SJSA1 (cell line): ENCODE data around the gene RERE. TPM values are rescaled to one million over a fixed set of nuclear protein-coding genes. Genes with fewer than 3 reads are reported as not detected.
A peak's percentile ranks its signal among the peaks of the same experiment; 100 is the strongest.

Experiments
- DNase-seq, 2 experiments: peaks; one replicate each; pipeline ENCODE4 v3.0.0-alpha.2; 2015 to 2020; ENCODE audit warnings: low spot score in 2 of 2, low read depth in 1 of 2
- H3K27ac ChIP-seq: fragments of 250-450 bp; sonication (Bioruptor Pico); 2 replicates; pipeline ENCODE4 v1.5.1; 2020; ENCODE audit warnings: mild to moderate bottlenecking, moderate library complexity
- H3K27me3 ChIP-seq: fragments of 250-450 bp; sonication (Bioruptor Pico); replicated peaks from 2 replicates; pipeline ENCODE4 v1.5.1; 2020; ENCODE audit warnings: mild to moderate bottlenecking, moderate library complexity
- H3K36me3 ChIP-seq: fragments of 250-450 bp; sonication (Bioruptor Pico); 2 replicates; pipeline ENCODE4 v1.5.1; 2020; ENCODE audit warnings: mild to moderate bottlenecking
- H3K4me1 ChIP-seq: fragments of 250-450 bp; sonication (Bioruptor Pico); replicated peaks from 2 replicates; pipeline ENCODE4 v1.6.1; 2021; ENCODE audit warnings: mild to moderate bottlenecking
- H3K4me3 ChIP-seq: fragments of 250-450 bp; sonication (Bioruptor Pico); 2 replicates; pipeline ENCODE4 v1.5.1; 2020; ENCODE audit warnings: mild to moderate bottlenecking
- H3K9me3 ChIP-seq: fragments of 250-450 bp; sonication (Bioruptor Pico); replicated peaks from 2 replicates; pipeline ENCODE4 v1.5.1; 2020; ENCODE audit warnings: mild to moderate bottlenecking
- total RNA-seq: library from RNA; depleted of rRNA; stranded (reverse); fragments of >200 nt; shearing (Covaris generic); gene quantifications from 2 replicates; pipeline ENCODE4 v1.2.3, GENCODE V29; 2014

RERE gene
- total RNA-seq, 1 experiment from 2014 or later = 15.7 TPM

GRCh38 chr1:8361198-8361849 is 456.1 kb downstream of the RERE start:
- Histone ChIP-seq H3K27me3 (no peaks in the 10 kb centered on the region), H3K36me3 (peaks cover 85% of the 10 kb centered on the region), H3K27ac (no peak overlapping the region), H3K9me3 (no peaks in the 10 kb centered on the region), H3K4me3 (no peak overlapping the region), H3K4me1 (0 out of 2 replicates have a peak, but pooled peaks cover 8% of the 10 kb centered on the region)
- DNase-seq = no peak

GRCh38 chr1:8360493-8361197 is 456.8 kb downstream of the RERE start:
- no peak overlapping the region for H3K27ac ChIP-seq
- H3K4me3 ChIP-seq = no peak overlapping the region
- H3K27me3 ChIP-seq = no peaks in the 10 kb centered on the region
- no peaks in the 10 kb centered on the region for H3K9me3 ChIP-seq
- DNase-seq = peak in 1 of 2 experiments; percentile 45
- 0 out of 2 replicates have a peak, but pooled peaks cover 8% of the 10 kb centered on the region for H3K4me1 ChIP-seq
- H3K36me3 ChIP-seq = peaks cover 85% of the 10 kb centered on the region

- no peak for DNase-seq
- Histone ChIP-seq H3K27me3 (no peaks in the 10 kb centered on the region), H3K36me3 (peaks cover 91% of the 10 kb centered on the region), H3K9me3 (no peaks in the 10 kb centered on the region), H3K4me3 (no peak overlapping the region), H3K4me1 (0 out of 2 replicates have a peak, but pooled peaks cover 8% of the 10 kb centered on the region), H3K27ac (no peak overlapping the region)
These were observed 457.6 kb downstream of the RERE start for GRCh38 chr1:8359617-8360481.

- Histone ChIP-seq H3K4me1 (0 out of 2 replicates have a peak, but pooled peaks cover 3% of the 10 kb centered on the region), H3K27ac (no peak overlapping the region), H3K9me3 (no peaks in the 10 kb centered on the region), H3K27me3 (no peaks in the 10 kb centered on the region), H3K36me3 (peaks cover 92% of the 10 kb centered on the region), H3K4me3 (no peak overlapping the region)
- no peak for DNase-seq
These were observed 458.4 kb downstream of the RERE start for GRCh38 chr1:8358897-8359616.

GRCh38 chr1:8358241-8358896 is 459.1 kb downstream of the RERE start:
- H3K27ac ChIP-seq = no peak overlapping the region
- no peak overlapping the region for H3K4me3 ChIP-seq
- H3K36me3 ChIP-seq = peaks cover 92% of the 10 kb centered on the region
- no peaks in the 10 kb centered on the region for H3K9me3 ChIP-seq
- H3K27me3 ChIP-seq = no peaks in the 10 kb centered on the region
- no peak for DNase-seq
- H3K4me1 ChIP-seq = no peaks in the 10 kb centered on the region

GRCh38 chr1:8357329-8358101 is 459.9 kb downstream of the RERE start:
- no peaks in the 10 kb centered on the region for H3K4me1 ChIP-seq
- DNase-seq = no peak
- no peaks in the 10 kb centered on the region for H3K9me3 ChIP-seq
- peaks cover 92% of the 10 kb centered on the region for H3K36me3 ChIP-seq
- H3K4me3 ChIP-seq = no peak overlapping the region
- H3K27ac ChIP-seq = no peak overlapping the region
- no peaks in the 10 kb centered on the region for H3K27me3 ChIP-seq

- no peaks in the 10 kb centered on the region for H3K27me3 ChIP-seq
- no peak overlapping the region for H3K4me3 ChIP-seq
- no peaks in the 10 kb centered on the region for H3K4me1 ChIP-seq
- peaks cover 87% of the 10 kb centered on the region for H3K36me3 ChIP-seq
- no peak overlapping the region for H3K27ac ChIP-seq
- H3K9me3 ChIP-seq = no peaks in the 10 kb centered on the region
- no peak for DNase-seq
These were observed 460.9 kb downstream of the RERE start for GRCh38 chr1:8356256-8357209.

- Histone ChIP-seq H3K4me1 (no peaks in the 10 kb centered on the region), H3K4me3 (no peak overlapping the region), H3K36me3 (peaks cover 78% of the 10 kb centered on the region), H3K9me3 (no peaks in the 10 kb centered on the region), H3K27ac (no peak overlapping the region), H3K27me3 (no peaks in the 10 kb centered on the region)
- no peak for DNase-seq
These were observed 461.8 kb downstream of the RERE start for GRCh38 chr1:8355439-8356255.

- Histone ChIP-seq H3K27ac (no peak overlapping the region), H3K4me1 (no peaks in the 10 kb centered on the region), H3K4me3 (no peak overlapping the region), H3K27me3 (no peaks in the 10 kb centered on the region), H3K9me3 (no peaks in the 10 kb centered on the region), H3K36me3 (peaks cover 66% of the 10 kb centered on the region)
- DNase-seq = no peak
These were observed 463.4 kb downstream of the RERE start for GRCh38 chr1:8354038-8354437.

GRCh38 chr1:8352886-8353785 is 464.3 kb downstream of the RERE start:
- H3K4me3 ChIP-seq = no peak overlapping the region
- H3K27me3 ChIP-seq = no peaks in the 10 kb centered on the region
- H3K9me3 ChIP-seq = no peaks in the 10 kb centered on the region
- H3K36me3 ChIP-seq = peaks cover 57% of the 10 kb centered on the region
- peaks cover 4% of the 10 kb centered on the region; the same call in 1 of the 2 replicates for H3K4me1 ChIP-seq
- H3K27ac ChIP-seq = no peak overlapping the region
- DNase-seq = no peak
